Activated CD4-positive, alpha-beta memory T cell treated with anti-CD3 and anti-CD28 coated beads, Interleukin-2, amount 10 ng/mL, durations not matched to agents 7 days and 5 days (primary cell): Measurements from ENCODE around the gene ABHD17B. TPM values are rescaled to one million over a fixed set of nuclear protein-coding genes. Genes with fewer than 3 reads are reported as not detected.
A peak's percentile ranks its signal among the peaks of the same experiment; 100 is the strongest.

Experiments used
- CTCF ChIA-PET: fragments of 350-600 bp; sonication (Branson Sonifier 250); formaldehyde crosslinking; loops from one replicate; lab custom pipeline; 2021; ENCODE audit warnings: antibody characterized with exemption, inconsistent platforms; lab: Charles Lee
- POLR2A ChIA-PET: fragments of 350-600 bp; sonication (Branson Sonifier 250); formaldehyde crosslinking; loops from one replicate; lab custom pipeline; 2021; ENCODE audit warnings: antibody characterized with exemption; lab: Charles Lee
- DNase-seq: peaks from one replicate; pipeline ENCODE4 v3.0.0-alpha.2; 2020
- H3K27ac Mint-ChIP-seq: one replicate; pipeline ENCODE4 v1.8.0; 2021; ENCODE audit warnings: mild to moderate bottlenecking, mixed read lengths
- H3K27me3 Mint-ChIP-seq: one replicate; pipeline ENCODE4 v1.8.0; 2021; ENCODE audit warnings: mixed read lengths
- H3K36me3 Mint-ChIP-seq: one replicate; pipeline ENCODE4 v1.8.0; 2021; ENCODE audit warnings: low read depth, mixed read lengths
- H3K4me1 Mint-ChIP-seq: one replicate; pipeline ENCODE4 v1.8.0; 2021; ENCODE audit warnings: mixed read lengths
- H3K4me3 Mint-ChIP-seq: one replicate; pipeline ENCODE4 v1.8.0; 2021; ENCODE audit warnings: mild to moderate bottlenecking, mixed read lengths
- H3K9me3 Mint-ChIP-seq: one replicate; pipeline ENCODE4 v1.8.0; 2021; ENCODE audit warnings: mixed read lengths
- total RNA-seq, 2 experiments: library from RNA; stranded (reverse); gene quantifications; one replicate each; pipeline ENCODE4 v1.2.3, GENCODE V29; 2021

ABHD17B gene
- total RNA-seq, 2 experiments from 2014 or later: 25.6 to 27.3 TPM

GRCh38 chr9:71928806-71929205 is 17.8 kb upstream of the ABHD17B start:
- Mint-ChIP-seq H3K36me3 (peaks cover 2% of the 10 kb centered on the region), H3K4me3 (no peak overlapping the region), H3K9me3 (no peaks in the 10 kb centered on the region), H3K27ac (no peak overlapping the region), H3K4me1 (no peaks in the 10 kb centered on the region), H3K27me3 (no peaks in the 10 kb centered on the region)
- ChIA-PET CTCF (no interaction called here), POLR2A (no interaction called here)
- no peak for DNase-seq

- Mint-ChIP-seq H3K27ac (no peak overlapping the region), H3K36me3 (peaks cover 2% of the 10 kb centered on the region), H3K27me3 (no peaks in the 10 kb centered on the region), H3K4me3 (no peak overlapping the region), H3K9me3 (no peaks in the 10 kb centered on the region), H3K4me1 (no peaks in the 10 kb centered on the region)
- no peak for DNase-seq
- CTCF ChIA-PET: interaction anchor here (1.0 to 1.3 kb wide), 2 partner anchors 109 to 111 kb away, joined by 3 to 4 read pairs; no protein-coding TSS in a partner anchor
- POLR2A ChIA-PET: no interaction called here
Measured at GRCh38 chr9:71928376-71928775, 17.4 kb upstream of the ABHD17B start.

- Mint-ChIP-seq H3K27me3 (no peaks in the 10 kb centered on the region), H3K36me3 (peaks cover 10% of the 10 kb centered on the region), H3K9me3 (no peaks in the 10 kb centered on the region), H3K27ac (no peak overlapping the region), H3K4me1 (no peaks in the 10 kb centered on the region), H3K4me3 (no peak overlapping the region)
- DNase-seq: no peak
- ChIA-PET POLR2A (no interaction called here), CTCF (interaction anchor here (1.5 kb wide), 1 partner anchor 99 kb away, joined by 8 read pairs; no protein-coding TSS in a partner anchor)
Measured at GRCh38 chr9:71925834-71926233, 14.8 kb upstream of the ABHD17B start.

GRCh38 chr9:71924576-71924975 is 13.6 kb upstream of the ABHD17B start:
- CTCF ChIA-PET: no interaction called here
- Mint-ChIP-seq H3K9me3 (no peaks in the 10 kb centered on the region), H3K4me1 (no peaks in the 10 kb centered on the region), H3K4me3 (no peak overlapping the region), H3K27ac (no peak overlapping the region), H3K36me3 (peaks cover 12% of the 10 kb centered on the region), H3K27me3 (no peaks in the 10 kb centered on the region)
- DNase-seq: no peak
- POLR2A ChIA-PET: interaction anchor here (1.4 kb wide), 1 partner anchor 13 kb away, joined by 5 read pairs; the partner anchor contains the start of genes ABHD17B and C9orf85

- DNase-seq: no peak
- ChIA-PET POLR2A (no interaction called here), CTCF (no interaction called here)
- Mint-ChIP-seq H3K9me3 (no peaks in the 10 kb centered on the region), H3K36me3 (peaks cover 19% of the 10 kb centered on the region), H3K27me3 (no peaks in the 10 kb centered on the region), H3K4me1 (peaks cover 11% of the 10 kb centered on the region), H3K4me3 (no peak overlapping the region), H3K27ac (no peak overlapping the region)
Measured at GRCh38 chr9:71921190-71921814, 10.3 kb upstream of the ABHD17B start.

- Mint-ChIP-seq H3K9me3 (no peaks in the 10 kb centered on the region), H3K36me3 (peaks cover 19% of the 10 kb centered on the region), H3K4me3 (no peak overlapping the region), H3K4me1 (peaks cover 14% of the 10 kb centered on the region), H3K27ac (no peak overlapping the region), H3K27me3 (no peaks in the 10 kb centered on the region)
- no peak for DNase-seq
- POLR2A ChIA-PET: no interaction called here
- CTCF ChIA-PET: no interaction called here
Measured at GRCh38 chr9:71920456-71921189, 9.6 kb upstream of the ABHD17B start.

- no peak for DNase-seq
- H3K27me3 Mint-ChIP-seq: no peaks in the 10 kb centered on the region
- H3K36me3 Mint-ChIP-seq: peaks cover 19% of the 10 kb centered on the region
- H3K27ac Mint-ChIP-seq: no peak overlapping the region
- H3K4me3 Mint-ChIP-seq: no peak overlapping the region
- no peaks in the 10 kb centered on the region for H3K9me3 Mint-ChIP-seq
- POLR2A ChIA-PET: interaction anchor here (1.7 kb wide), 1 partner anchor 136 kb away, joined by 3 read pairs; no protein-coding TSS in a partner anchor
- CTCF ChIA-PET: interaction anchor here (1.2 kb wide), 1 partner anchor 100 kb away, joined by 3 read pairs; no protein-coding TSS in a partner anchor
- peaks cover 25% of the 10 kb centered on the region for H3K4me1 Mint-ChIP-seq
Measured at GRCh38 chr9:71918419-71918818, 7.4 kb upstream of the ABHD17B start.

GRCh38 chr9:71916834-71917534 is 6.0 kb upstream of the ABHD17B start:
- Mint-ChIP-seq H3K27ac (no peak overlapping the region), H3K36me3 (peaks cover 12% of the 10 kb centered on the region), H3K27me3 (no peaks in the 10 kb centered on the region), H3K4me3 (no peak overlapping the region), H3K4me1 (peaks cover 35% of the 10 kb centered on the region), H3K9me3 (no peaks in the 10 kb centered on the region)
- DNase-seq: no peak
- ChIA-PET CTCF (no interaction called here), POLR2A (no interaction called here)

- H3K9me3 Mint-ChIP-seq: no peaks in the 10 kb centered on the region
- no peaks in the 10 kb centered on the region for H3K27me3 Mint-ChIP-seq
- peaks cover 12% of the 10 kb centered on the region for H3K36me3 Mint-ChIP-seq
- ChIA-PET CTCF (interaction anchor here (0.8 kb wide), 1 partner anchor 97 kb away, joined by 3 read pairs; no protein-coding TSS in a partner anchor), POLR2A (no interaction called here)
- no peak overlapping the region for H3K4me3 Mint-ChIP-seq
- no peak overlapping the region for H3K27ac Mint-ChIP-seq
- DNase-seq: no peak
- peaks cover 41% of the 10 kb centered on the region for H3K4me1 Mint-ChIP-seq
Measured at GRCh38 chr9:71915495-71915894, 4.5 kb upstream of the ABHD17B start.

GRCh38 chr9:71911908-71912335 is 929 bp upstream of the ABHD17B start:
- no peaks in the 10 kb centered on the region for H3K9me3 Mint-ChIP-seq
- no peaks in the 10 kb centered on the region for H3K27me3 Mint-ChIP-seq
- H3K27ac Mint-ChIP-seq: peak overlapping the region; percentile 94
- POLR2A ChIA-PET: interaction anchor here (1.1 to 3.8 kb wide), 9 partner anchors 11 to 453 kb away, joined by 5 to 41 read pairs (median 12); partner anchors contain the start of genes CEMIP2 and ZFAND5
- CTCF ChIA-PET: interaction anchor here (1.0 to 2.3 kb wide), 4 partner anchors 93 to 451 kb away, joined by 3 to 9 read pairs (median 6); no protein-coding TSS in a partner anchor
- H3K4me3 Mint-ChIP-seq: peak overlapping the region; percentile 97
- H3K4me1 Mint-ChIP-seq: peaks cover 60% of the 10 kb centered on the region
- peaks cover 7% of the 10 kb centered on the region for H3K36me3 Mint-ChIP-seq
- DNase-seq: no peak

- peaks cover 55% of the 10 kb centered on the region for H3K4me1 Mint-ChIP-seq
- no peaks in the 10 kb centered on the region for H3K9me3 Mint-ChIP-seq
- peaks cover 12% of the 10 kb centered on the region for H3K36me3 Mint-ChIP-seq
- ChIA-PET CTCF (interaction anchor here (0.8 to 2.3 kb wide), 12 partner anchors 11 to 143 kb away, joined by 3 to 16 read pairs (median 4); no protein-coding TSS in a partner anchor), POLR2A (interaction anchor here (0.8 to 3.8 kb wide), 15 partner anchors 10 to 1492 kb away, joined by 3 to 41 read pairs (median 5); partner anchors contain the start of genes CEMIP2 and ZFAND5)
- H3K27ac Mint-ChIP-seq: peak overlapping the region; percentile 94
- no peak for DNase-seq
- no peaks in the 10 kb centered on the region for H3K27me3 Mint-ChIP-seq
- H3K4me3 Mint-ChIP-seq: peak overlapping the region; percentile 97
Measured at GRCh38 chr9:71910650-71911060, 338 bp downstream of the ABHD17B start.

GRCh38 chr9:71909887-71910649 is 925 bp downstream of the ABHD17B start:
- ChIA-PET POLR2A (interaction anchor here (1.4 to 3.8 kb wide), 7 partner anchors 10 to 1491 kb away, joined by 3 to 41 read pairs (median 13); partner anchors contain the start of gene CEMIP2), CTCF (interaction anchor here (0.9 to 2.1 kb wide), 2 partner anchors 11 to 13 kb away, joined by 3 to 16 read pairs; no protein-coding TSS in a partner anchor)
- peaks cover 54% of the 10 kb centered on the region for H3K4me1 Mint-ChIP-seq
- H3K36me3 Mint-ChIP-seq: peaks cover 16% of the 10 kb centered on the region
- H3K27me3 Mint-ChIP-seq: no peaks in the 10 kb centered on the region
- no peaks in the 10 kb centered on the region for H3K9me3 Mint-ChIP-seq
- DNase-seq: peak; percentile 47
- H3K4me3 Mint-ChIP-seq: peak overlapping the region; percentile 97
- peak overlapping the region; percentile 80 for H3K27ac Mint-ChIP-seq
